HepG2 (cell line): ENCODE results near the gene PCA3. TPM values are rescaled to one million over a fixed set of nuclear protein-coding genes. Genes with fewer than 3 reads are reported as not detected.

Experiments
- ATAC-seq: fragments of 200-7000 bp; cut with Tn5 transposase; 3 replicates; pipeline ENCODE4 v1.9.1; 2020; ENCODE audit warnings: mild to moderate bottlenecking, moderate library complexity
- BruUV-seq: library from RNA; stranded (reverse); fragments of 400-500 nt; replicated peaks from 2 replicates; lab custom pipeline; 2021; lab: Mats Ljungman, UMichigan
- CTCF ChIA-PET: fragments of 300-600 bp; formaldehyde crosslinking; extraction: SDS; loops from one replicate; lab custom pipeline; 2021; ENCODE audit warnings: low total read pairs, inconsistent platforms, low intra/inter-chr PET ratio; lab: Yijun Ruan, JAX
- POLR2A ChIA-PET: fragments of 350-600 bp; sonication (Branson Sonifier 250); formaldehyde crosslinking; loops from one replicate; lab custom pipeline; 2020; ENCODE audit warnings: antibody characterized with exemption, inconsistent platforms; lab: Yijun Ruan, JAX
- DNase-seq: peaks from one replicate; pipeline ENCODE4 v3.0.0-alpha.2; 2015; ENCODE audit warnings: low spot score
- FAIRE-seq: peaks from 3 replicates; lab custom pipeline; 2011; peaks lifted over from hg19 to GRCh38; lab: Jason Lieb, UNC
- H2AFZ ChIP-seq: one replicate; pipeline ENCODE4 v1.6.1; 2011; ENCODE audit warnings: low read length, inconsistent platforms
- H3K27ac ChIP-seq: fragments of 300-600 bp; 3 replicates; pipeline ENCODE4 v1.8.0; 2011; ENCODE audit warnings: mixed run types, mild to moderate bottlenecking, mixed read lengths, low read length, inconsistent platforms; ENCODE audit not compliant: insufficient read depth; ENCODE audit errors: extremely low read length
- H3K27me3 ChIP-seq, 2 experiments: fragments of 200-600 bp in 1 of 2; 2 replicates in 1 of 2; 3 replicates in 1 of 2; pipeline versions ENCODE4 v1.6.0 to v1.8.0; 2011; ENCODE audit warnings: low read length in 2 of 2, mild to moderate bottlenecking in 2 of 2, moderate library complexity in 2 of 2, inconsistent platforms in 1 of 2; ENCODE audit not compliant: insufficient read depth in 2 of 2, control insufficient read depth in 1 of 2
- H3K36me3 ChIP-seq, 2 experiments: fragments of 200-600 bp in 1 of 2; replicated peaks in 1 of 2; 2 replicates in 1 of 2; 3 replicates in 1 of 2; pipeline versions ENCODE4 v1.5.1 to v1.8.0; 2011; ENCODE audit warnings: low read length in 2 of 2, inconsistent platforms in 1 of 2; ENCODE audit not compliant: insufficient read depth in 2 of 2, control insufficient read depth in 1 of 2
- H3K4me1 ChIP-seq: 2 replicates; pipeline ENCODE4 v1.5.1; 2012; ENCODE audit warnings: low read length, inconsistent platforms; ENCODE audit not compliant: insufficient read depth
- H3K4me2 ChIP-seq: 2 replicates; pipeline ENCODE4 v1.6.0; 2011; ENCODE audit warnings: low read depth, low read length, inconsistent platforms
- H3K4me3 ChIP-seq, 3 experiments: fragments of 200-600 bp in 1 of 3; sonication (generic), shearing (Covaris generic) in 1 of 3; replicated peaks in 1 of 3; 2 replicates each; pipeline ENCODE4 v1.5.1; 2011 to 2016; ENCODE audit warnings: low read length in 3 of 3, inconsistent platforms in 2 of 3, low read depth in 2 of 3, mild to moderate bottlenecking in 2 of 3, control low read depth in 1 of 3, mixed read lengths in 1 of 3; ENCODE audit not compliant: insufficient read depth in 1 of 3
- H3K79me2 ChIP-seq: one replicate; pipeline ENCODE4 v1.6.1; 2011; ENCODE audit warnings: low read length, inconsistent platforms; ENCODE audit not compliant: insufficient read depth
- H3K9ac ChIP-seq: 2 replicates; pipeline ENCODE4 v1.6.0; 2011; ENCODE audit warnings: mild to moderate bottlenecking, low read depth, low read length, inconsistent platforms; ENCODE audit not compliant: insufficient read depth
- H3K9me3 ChIP-seq: 2 replicates; pipeline ENCODE4 v1.5.1; 2012; ENCODE audit warnings: mild to moderate bottlenecking, low read length
- H4K20me1 ChIP-seq: 2 replicates; pipeline ENCODE4 v1.6.0; 2011; ENCODE audit warnings: inconsistent platforms, mild to moderate bottlenecking, low read length, moderate library complexity; ENCODE audit not compliant: insufficient read depth
- SNAPC2 ChIP-seq: sonication (generic); formaldehyde crosslinking; IDR thresholded peaks from 2 replicates; pipeline ENCODE4 v1.8.1; 2022; ENCODE audit warnings: mild to moderate bottlenecking, missing genetic modification reagents
- STAG1 ChIP-seq: sonication (generic); formaldehyde crosslinking; IDR thresholded peaks from 2 replicates; pipeline ENCODE4 v1.4.0; 2020; ENCODE audit warnings: missing genetic modification reagents
- ZIK1 ChIP-seq: sonication (generic); formaldehyde crosslinking; IDR thresholded peaks from 2 replicates; pipeline ENCODE4 v1.5.0; 2020; ENCODE audit warnings: mild to moderate bottlenecking, low read depth, missing genetic modification reagents, borderline replicate concordance
- ZNF30 ChIP-seq: sonication (generic); formaldehyde crosslinking; IDR thresholded peaks from 2 replicates; pipeline ENCODE4 v1.5.0; 2020; ENCODE audit warnings: mild to moderate bottlenecking, missing genetic modification reagents
- ZNF780A ChIP-seq: sonication (generic); formaldehyde crosslinking; IDR thresholded peaks from 2 replicates; pipeline ENCODE4 v1.8.0; 2022; ENCODE audit warnings: mild to moderate bottlenecking, missing genetic modification reagents, moderate library complexity
- WGBS: methylation state at CpG from one replicate; pipeline ENCODE4 v1.1.6; 2017; ENCODE audit warnings: low lambda C conversion rate; 5-methylcytosine and 5-hydroxymethylcytosine counted together
- in situ Hi-C: cut with HindIII; loops from 2 replicates; pipeline ENCODE4 v1.10.0; 2017; ENCODE audit warnings: low pct_unique_long_range_greater_than_20kb; ENCODE audit not compliant: extremely low pct_ligation_motif_present
- intact Hi-C: fragments of 100-400 bp; cut with micrococcal nuclease; formaldehyde crosslinking; loops from one replicate; pipeline ENCODE4 v1.10.0; 2022; ENCODE audit not compliant: unreplicated experiment
- polyA plus RNA-seq, 8 experiments: library from polyadenylated mRNA; depleted of rRNA in 3 of 8; stranded (reverse) in 7 of 8; unstranded in 1 of 8; fragments of >200 nt; fragmentation: Illumina TruSeq in 4 of 8; extraction: Trizol in 4 of 8; gene quantifications; 2 replicates each; pipeline versions ENCODE4 v1.2.1 to v1.2.3, GENCODE V29; 2011 to 2016; ENCODE audit warnings: low read depth in 4 of 8, missing spikeins in 1 of 8, mixed read lengths in 1 of 8; ENCODE audit not compliant: insufficient read depth in 1 of 8
- total RNA-seq, 5 experiments: library from RNA; depleted of rRNA; stranded (reverse); fragments of >200 nt; fragmentation: Illumina TruSeq; extraction: Trizol; gene quantifications; 2 replicates each; pipeline ENCODE4 v1.2.3, GENCODE V29; 2016; ENCODE audit warnings: low read depth in 1 of 5
- TF ChIP-seq, protein P1 (sequence below): sonication (generic); formaldehyde crosslinking; IDR thresholded peaks from 2 replicates; pipeline ENCODE4 v1.4.0; 2020; ENCODE audit warnings: mild to moderate bottlenecking, missing genetic modification reagents
- TF ChIP-seq, protein P2 (sequence below), 2 experiments: fragments of 450-650 bp in 1 of 2; sonication (generic) in 1 of 2; formaldehyde crosslinking in 1 of 2; IDR thresholded peaks; 2 replicates each; pipeline versions ENCODE4 v1.6.1 to v1.8.0; 2016 to 2022; ENCODE audit warnings: antibody characterized with exemption in 1 of 2, mild to moderate bottlenecking in 1 of 2, missing genetic modification reagents in 1 of 2

Gene PCA3
- total and polyA plus RNA-seq, 2 of the 13 experiments (the other 11 are each of a cell fraction or from before 2014, with no cell fraction given): not detected

DNA sequence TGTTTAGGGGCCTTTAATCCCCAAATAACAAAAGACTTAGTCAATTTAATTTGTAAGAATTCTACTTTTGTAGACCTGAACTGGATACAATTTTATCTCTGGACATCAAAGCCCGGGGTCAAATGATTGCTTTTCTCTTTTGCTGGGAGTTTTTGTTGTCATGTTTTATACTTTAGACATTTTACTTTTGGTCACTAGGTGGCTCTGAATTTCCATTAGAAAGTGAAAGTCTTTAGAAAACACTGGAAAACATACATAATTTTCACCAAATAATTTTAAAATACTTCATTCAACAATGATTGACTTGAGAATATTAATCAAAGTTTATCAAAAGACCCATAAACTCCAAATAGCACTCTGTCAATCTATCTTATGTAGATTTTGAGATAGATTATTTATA lies 2.8 kb upstream of the PCA3 start:
- intact Hi-C loops: no loop called here
- POLR2A ChIA-PET: no interaction called here

DNA sequence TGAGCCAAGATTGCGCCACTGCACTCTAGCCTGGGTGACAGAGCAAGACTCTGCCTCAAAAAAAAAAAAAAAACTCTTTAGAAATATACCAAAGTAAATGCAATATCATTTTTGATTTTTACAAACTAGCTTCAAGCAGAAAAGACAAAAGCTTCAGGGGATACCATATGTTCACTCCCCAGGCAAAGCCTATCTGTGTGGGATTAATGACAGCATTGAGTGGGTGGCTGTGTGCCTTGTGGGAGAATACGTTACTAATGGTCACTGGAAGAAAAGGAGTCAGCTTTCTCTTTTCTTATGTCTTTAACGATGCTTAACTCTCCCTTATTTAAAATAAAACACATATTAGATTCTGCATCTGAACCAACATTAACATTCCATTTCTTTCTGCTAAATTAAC lies 1.9 kb downstream of the PCA3 start:
- FAIRE-seq (no peak), ATAC-seq (no peak), DNase-seq (no peak)
- ChIA-PET CTCF (no interaction called here), POLR2A (no interaction called here)
- Histone ChIP-seq H3K4me3 (no peak overlapping the region), H3K27me3 (no peaks in the 10 kb centered on the region), H4K20me1 (no peaks in the 10 kb centered on the region), H2AFZ (no peak overlapping the region), H3K79me2 (no peaks in the 10 kb centered on the region), H3K36me3 (no peaks in the 10 kb centered on the region), H3K4me2 (no peak overlapping the region), H3K9ac (no peak overlapping the region), H3K4me1 (no peaks in the 10 kb centered on the region), H3K9me3 (no peaks in the 10 kb centered on the region), H3K27ac (no peak overlapping the region)
- intact Hi-C loops (no loop called here), in situ Hi-C loops (no loop called here)
- no TSS peak for BruUV-seq
- 6% methylated on average over 3 of the region's 3 CpGs for WGBS
- TF ChIP-seq, protein P1, sequence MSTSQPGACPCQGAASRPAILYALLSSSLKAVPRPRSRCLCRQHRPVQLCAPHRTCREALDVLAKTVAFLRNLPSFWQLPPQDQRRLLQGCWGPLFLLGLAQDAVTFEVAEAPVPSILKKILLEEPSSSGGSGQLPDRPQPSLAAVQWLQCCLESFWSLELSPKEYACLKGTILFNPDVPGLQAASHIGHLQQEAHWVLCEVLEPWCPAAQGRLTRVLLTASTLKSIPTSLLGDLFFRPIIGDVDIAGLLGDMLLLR (CRISPR knock-in tag): no peak
- TF ChIP-seq, protein P2, sequence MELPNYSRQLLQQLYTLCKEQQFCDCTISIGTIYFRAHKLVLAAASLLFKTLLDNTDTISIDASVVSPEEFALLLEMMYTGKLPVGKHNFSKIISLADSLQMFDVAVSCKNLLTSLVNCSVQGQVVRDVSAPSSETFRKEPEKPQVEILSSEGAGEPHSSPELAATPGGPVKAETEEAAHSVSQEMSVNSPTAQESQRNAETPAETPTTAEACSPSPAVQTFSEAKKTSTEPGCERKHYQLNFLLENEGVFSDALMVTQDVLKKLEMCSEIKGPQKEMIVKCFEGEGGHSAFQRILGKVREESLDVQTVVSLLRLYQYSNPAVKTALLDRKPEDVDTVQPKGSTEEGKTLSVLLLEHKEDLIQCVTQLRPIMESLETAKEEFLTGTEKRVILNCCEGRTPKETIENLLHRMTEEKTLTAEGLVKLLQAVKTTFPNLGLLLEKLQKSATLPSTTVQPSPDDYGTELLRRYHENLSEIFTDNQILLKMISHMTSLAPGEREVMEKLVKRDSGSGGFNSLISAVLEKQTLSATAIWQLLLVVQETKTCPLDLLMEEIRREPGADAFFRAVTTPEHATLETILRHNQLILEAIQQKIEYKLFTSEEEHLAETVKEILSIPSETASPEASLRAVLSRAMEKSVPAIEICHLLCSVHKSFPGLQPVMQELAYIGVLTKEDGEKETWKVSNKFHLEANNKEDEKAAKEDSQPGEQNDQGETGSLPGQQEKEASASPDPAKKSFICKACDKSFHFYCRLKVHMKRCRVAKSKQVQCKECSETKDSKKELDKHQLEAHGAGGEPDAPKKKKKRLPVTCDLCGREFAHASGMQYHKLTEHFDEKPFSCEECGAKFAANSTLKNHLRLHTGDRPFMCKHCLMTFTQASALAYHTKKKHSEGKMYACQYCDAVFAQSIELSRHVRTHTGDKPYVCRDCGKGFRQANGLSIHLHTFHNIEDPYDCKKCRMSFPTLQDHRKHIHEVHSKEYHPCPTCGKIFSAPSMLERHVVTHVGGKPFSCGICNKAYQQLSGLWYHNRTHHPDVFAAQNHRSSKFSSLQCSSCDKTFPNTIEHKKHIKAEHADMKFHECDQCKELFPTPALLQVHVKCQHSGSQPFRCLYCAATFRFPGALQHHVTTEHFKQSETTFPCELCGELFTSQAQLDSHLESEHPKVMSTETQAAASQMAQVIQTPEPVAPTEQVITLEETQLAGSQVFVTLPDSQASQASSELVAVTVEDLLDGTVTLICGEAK (IDR thresholded peaks at IDR 0.05): no peak
- TF ChIP-seq, protein P2 (CRISPR knock-in tag; IDR thresholded peaks at IDR 0.05): no peak
- no peak for TF ChIP-seq ZNF30 (CRISPR knock-in tag)
- no peak for TF ChIP-seq SNAPC2

More for the DNA sequence above, 2.8 kb upstream of the PCA3 start:
- no peak for ATAC-seq
- no TSS peak for BruUV-seq
- H3K4me3 ChIP-seq: no peak overlapping the region
- H2AFZ ChIP-seq: no peak overlapping the region
- H3K4me2 ChIP-seq: no peak overlapping the region
- H3K9ac ChIP-seq: no peak overlapping the region
- H3K36me3 ChIP-seq: no peaks in the 10 kb centered on the region
- CTCF ChIA-PET: no interaction called here
- H3K79me2 ChIP-seq: no peaks in the 10 kb centered on the region
- TF ChIP-seq STAG1 (CRISPR knock-in tag) (peak; percentile 12; the same call in 1 of the 2 replicates), ZNF780A (CRISPR knock-in tag) (no peak), ZIK1 (CRISPR knock-in tag) (no peak)
- in situ Hi-C loops: no loop called here
- H3K27ac ChIP-seq: no peak overlapping the region
- no peaks in the 10 kb centered on the region for H3K27me3 ChIP-seq
- H4K20me1 ChIP-seq: no peaks in the 10 kb centered on the region
- H3K4me1 ChIP-seq: no peaks in the 10 kb centered on the region
- no peak for DNase-seq
- FAIRE-seq: peak; percentile 26
- no peaks in the 10 kb centered on the region for H3K9me3 ChIP-seq
- WGBS: 0% methylated on average over 1 of the region's 1 CpG
